ENCODE results near the gene PEF1. TPM values are rescaled to one million over a fixed set of nuclear protein-coding genes. Genes with fewer than 3 reads are reported as not detected.

Gene PEF1
- total and polyA plus RNA-seq, 7 donors = 52.9 to 87.4 (median 66.4) TPM

DNA sequence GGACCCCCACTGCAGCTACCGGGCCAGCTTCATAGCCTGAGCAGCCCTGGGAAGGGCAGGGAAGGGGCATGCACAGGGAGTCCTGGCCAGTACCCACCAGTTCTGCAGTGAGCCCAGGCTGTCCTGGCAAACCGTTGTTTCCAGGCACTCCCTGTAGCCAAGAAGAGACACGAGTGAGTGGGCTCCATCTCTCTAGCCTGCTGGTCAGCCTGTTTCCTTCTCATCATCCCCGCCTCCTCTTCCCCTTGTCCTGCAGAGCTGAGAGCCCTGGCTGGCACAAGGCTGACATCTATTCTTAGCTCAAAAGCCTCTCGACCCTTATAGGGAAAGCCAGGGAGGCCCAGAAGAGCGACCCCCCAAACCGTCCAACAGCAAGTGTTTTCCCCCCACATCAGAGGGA lies 30.5 kb upstream of the PEF1 start:
- no peak overlapping the region for H3K4me3 ChIP-seq
- DNase-seq = no peak
- peaks cover 0 to 68% (median 61%) of the 10 kb centered on the region in 4 donors for H3K4me1 ChIP-seq
- no peaks in the 10 kb centered on the region for H3K9me3 ChIP-seq
- H3K36me3 ChIP-seq = peaks cover 0 to 29% (median 14%) of the 10 kb centered on the region in 4 donors
- intact Hi-C loops (cut with DNase I) = no loop called here
- H3K27ac ChIP-seq = peak overlapping the region; percentile 22 to 82 (median 79)
- H3K27me3 ChIP-seq = no peaks in the 10 kb centered on the region
- TF ChIP-seq, protein P1, sequence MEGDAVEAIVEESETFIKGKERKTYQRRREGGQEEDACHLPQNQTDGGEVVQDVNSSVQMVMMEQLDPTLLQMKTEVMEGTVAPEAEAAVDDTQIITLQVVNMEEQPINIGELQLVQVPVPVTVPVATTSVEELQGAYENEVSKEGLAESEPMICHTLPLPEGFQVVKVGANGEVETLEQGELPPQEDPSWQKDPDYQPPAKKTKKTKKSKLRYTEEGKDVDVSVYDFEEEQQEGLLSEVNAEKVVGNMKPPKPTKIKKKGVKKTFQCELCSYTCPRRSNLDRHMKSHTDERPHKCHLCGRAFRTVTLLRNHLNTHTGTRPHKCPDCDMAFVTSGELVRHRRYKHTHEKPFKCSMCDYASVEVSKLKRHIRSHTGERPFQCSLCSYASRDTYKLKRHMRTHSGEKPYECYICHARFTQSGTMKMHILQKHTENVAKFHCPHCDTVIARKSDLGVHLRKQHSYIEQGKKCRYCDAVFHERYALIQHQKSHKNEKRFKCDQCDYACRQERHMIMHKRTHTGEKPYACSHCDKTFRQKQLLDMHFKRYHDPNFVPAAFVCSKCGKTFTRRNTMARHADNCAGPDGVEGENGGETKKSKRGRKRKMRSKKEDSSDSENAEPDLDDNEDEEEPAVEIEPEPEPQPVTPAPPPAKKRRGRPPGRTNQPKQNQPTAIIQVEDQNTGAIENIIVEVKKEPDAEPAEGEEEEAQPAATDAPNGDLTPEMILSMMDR (IDR thresholded peaks at IDR 0.05) = no peak
- TF ChIP-seq POLR2AphosphoS5 (IDR thresholded peaks at IDR 0.05) (no peak), POLR2A (IDR thresholded peaks at IDR 0.05) (no peak)
- 78 to 83% methylated on average over 7 of the region's 7 CpGs for WGBS, 2 donors

DNA sequence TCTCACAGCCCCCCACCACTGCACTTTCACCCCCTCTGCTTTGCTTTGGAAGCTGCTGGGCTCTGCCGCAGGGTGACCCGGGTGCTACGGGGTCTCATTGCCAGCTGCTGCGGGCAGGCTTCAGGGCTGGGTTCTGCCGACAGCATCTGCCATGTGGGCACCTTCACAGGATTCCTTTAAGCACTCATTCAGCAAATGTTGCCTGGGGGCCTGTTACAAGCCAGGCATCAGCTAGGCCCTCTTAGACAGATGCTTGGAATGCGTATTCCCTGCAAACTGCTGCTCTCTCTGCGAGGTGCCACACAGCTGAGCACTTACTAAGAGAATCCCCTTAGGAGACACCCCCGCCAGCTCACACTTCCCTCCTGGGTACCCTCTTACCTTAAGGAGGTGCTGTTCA lies 29.9 kb upstream of the PEF1 start:
- no peak for DNase-seq
- TF ChIP-seq, protein P1 (IDR thresholded peaks at IDR 0.05) = no peak
- TF ChIP-seq POLR2A (IDR thresholded peaks at IDR 0.05) (no peak), EP300 (IDR thresholded peaks at IDR 0.05) (no peak), POLR2AphosphoS5 (IDR thresholded peaks at IDR 0.05) (no peak)
- Histone ChIP-seq H3K27ac (peak overlapping the region in 3 of 4 donors; percentile 77 to 82 (median 81)), H3K9me3 (no peaks in the 10 kb centered on the region), H3K27me3 (no peaks in the 10 kb centered on the region), H3K4me3 (no peak overlapping the region), H3K36me3 (peaks cover 0 to 24% (median 10%) of the 10 kb centered on the region in 4 donors), H3K4me1 (peaks cover 0 to 74% (median 66%) of the 10 kb centered on the region in 4 donors)
- 87 to 90% methylated on average over 8 of the region's 8 CpGs for WGBS, 2 donors
- intact Hi-C loops (cut with DNase I) = no loop called here

DNA sequence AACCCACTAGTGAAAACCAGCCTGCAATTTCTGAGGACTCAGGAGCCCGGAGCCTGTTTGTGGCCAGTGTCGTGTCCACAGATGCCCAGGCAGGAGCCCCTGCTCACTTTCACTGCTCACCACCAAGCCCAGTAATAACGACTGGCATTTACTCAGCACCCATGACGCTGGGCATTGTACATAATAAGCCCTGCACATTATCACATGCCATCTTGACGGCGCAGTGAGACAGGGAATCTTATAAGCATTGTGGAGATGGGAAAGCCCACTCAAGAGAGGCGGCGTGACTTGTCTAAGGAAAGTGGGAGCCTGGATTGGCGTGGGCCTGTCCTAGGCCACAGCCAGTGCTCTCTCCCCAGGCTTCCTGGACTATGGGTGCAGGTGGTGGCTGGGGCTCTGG lies 28.8 kb upstream of the PEF1 start:
- H3K27me3 ChIP-seq = no peaks in the 10 kb centered on the region
- H3K9me3 ChIP-seq = no peaks in the 10 kb centered on the region
- no peak for DNase-seq
- H3K27ac ChIP-seq = peak overlapping the region; percentile 28 to 82 (median 79)
- WGBS, 2 donors = 93 to 94% methylated on average over 9 of the region's 9 CpGs
- peaks cover 0 to 86% (median 75%) of the 10 kb centered on the region in 4 donors for H3K4me1 ChIP-seq
- intact Hi-C loops (cut with DNase I) = no loop called here
- no peak overlapping the region for H3K4me3 ChIP-seq
- TF ChIP-seq POLR2AphosphoS5 (IDR thresholded peaks at IDR 0.05) = peak in 3 of 4 donors; percentile 16 to 61 (median 29)
- TF ChIP-seq POLR2A (IDR thresholded peaks at IDR 0.05) = no peak
- H3K36me3 ChIP-seq = peaks cover 0 to 18% (median 3%) of the 10 kb centered on the region in 4 donors

DNA sequence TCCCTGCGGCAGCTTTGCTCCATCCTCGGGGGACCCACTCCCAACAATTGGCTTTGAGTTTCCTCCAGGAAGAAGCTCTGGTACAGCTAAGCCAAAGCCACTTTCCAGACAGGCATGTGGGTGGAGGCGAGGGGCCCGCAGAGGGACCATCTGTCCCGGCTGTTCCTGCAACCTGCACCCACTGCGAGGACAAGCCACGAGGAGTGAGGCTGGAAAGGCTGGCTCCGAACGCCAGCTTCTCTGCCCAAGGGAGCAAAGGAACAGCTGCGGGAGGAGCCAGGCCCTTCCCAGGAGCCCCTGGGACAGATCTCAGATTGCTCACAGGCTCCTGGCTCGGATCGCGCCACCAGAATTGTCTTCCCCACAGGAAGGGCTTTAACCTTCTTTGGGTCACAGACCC lies 28.3 kb upstream of the PEF1 start:
- peak; percentile 83 for DNase-seq
- no peaks in the 10 kb centered on the region for H3K27me3 ChIP-seq
- peaks cover 0 to 90% (median 75%) of the 10 kb centered on the region in 4 donors for H3K4me1 ChIP-seq
- H3K36me3 ChIP-seq = peaks cover 0 to 18% (median 3%) of the 10 kb centered on the region in 4 donors
- intact Hi-C loops (cut with DNase I) = no loop called here
- WGBS, 2 donors = 75 to 89% methylated on average over 13 of the region's 13 CpGs
- no peak overlapping the region for H3K4me3 ChIP-seq
- TF ChIP-seq POLR2A (IDR thresholded peaks at IDR 0.05) (no peak), POLR2AphosphoS5 (IDR thresholded peaks at IDR 0.05) (no peak), EP300 (IDR thresholded peaks at IDR 0.05) (no peak)
- TF ChIP-seq, protein P1 (IDR thresholded peaks at IDR 0.05) = no peak
- peak overlapping the region; percentile 28 to 82 (median 79) for H3K27ac ChIP-seq
- no peaks in the 10 kb centered on the region for H3K9me3 ChIP-seq

DNA sequence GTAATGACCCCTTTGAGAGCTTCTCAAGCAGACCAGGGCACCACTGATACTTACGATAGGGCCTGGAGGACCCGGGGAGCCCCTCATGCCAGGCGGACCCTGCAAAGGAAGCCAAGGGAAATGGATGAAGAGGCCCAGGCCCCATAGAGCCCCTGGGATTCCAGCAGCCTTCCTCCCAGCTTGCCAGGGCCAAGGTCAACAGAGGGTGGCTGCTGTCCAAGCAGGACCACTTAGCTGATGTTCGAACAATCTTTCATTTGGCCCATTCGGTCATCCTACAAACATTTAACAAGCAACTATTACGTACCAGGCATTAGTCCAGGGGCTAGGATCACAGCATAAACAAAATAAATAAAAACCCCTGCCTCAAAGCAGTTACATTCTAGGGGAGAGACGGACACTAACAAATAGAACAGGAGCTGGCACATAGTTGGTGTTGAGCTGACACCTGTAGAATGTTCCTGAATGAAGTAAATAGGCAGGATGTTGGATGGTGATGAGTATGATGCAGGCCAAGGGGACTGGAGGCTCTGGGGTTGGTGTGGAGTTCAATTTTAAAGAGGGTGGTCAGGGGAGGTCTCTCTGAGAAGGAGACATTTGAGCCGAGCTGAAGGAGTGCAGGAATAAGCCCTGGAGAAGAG lies 27.0 kb upstream of the PEF1 start:
- no peak for DNase-seq
- TF ChIP-seq, protein P1 (IDR thresholded peaks at IDR 0.05) = no peak
- TF ChIP-seq EP300 (IDR thresholded peaks at IDR 0.05) (no peak), POLR2A (IDR thresholded peaks at IDR 0.05) (no peak), POLR2AphosphoS5 (IDR thresholded peaks at IDR 0.05) (no peak)
- Histone ChIP-seq H3K27me3 (no peaks in the 10 kb centered on the region), H3K4me3 (no peak overlapping the region), H3K9me3 (no peaks in the 10 kb centered on the region), H3K27ac (peak overlapping the region in 3 of 4 donors; percentile 77 to 82 (median 81)), H3K4me1 (peaks cover 0 to 99% (median 86%) of the 10 kb centered on the region in 4 donors), H3K36me3 (peaks cover 0 to 12% (median 3%) of the 10 kb centered on the region in 4 donors)
- intact Hi-C loops (cut with DNase I) = no loop called here
- WGBS, 2 donors = 79 to 86% methylated on average over 8 of the region's 8 CpGs
